K562 (cell line): Measurements from ENCODE around the gene MANBA. TPM values are rescaled to one million over a fixed set of nuclear protein-coding genes. Genes with fewer than 3 reads are reported as not detected.

ENCODE experiments used
- ATAC-seq: fragments of 200-7000 bp; cut with Tn5 transposase; 3 replicates; pipeline ENCODE4 v1.9.1; 2020; ENCODE audit warnings: moderate library complexity
- BruUV-seq: library from RNA; stranded (reverse); fragments of 400-500 nt; replicated peaks from 2 replicates; lab custom pipeline; 2021; lab: Mats Ljungman, UMichigan
- CTCF ChIA-PET: fragments of 300-600 bp; formaldehyde crosslinking; extraction: SDS; loops from one replicate; lab custom pipeline; 2021; ENCODE audit warnings: low intra/inter-chr PET ratio; lab: Yijun Ruan, JAX
- POLR2A ChIA-PET: fragments of 300-600, 350-650 bp; sonication (Branson Sonifier 250); formaldehyde crosslinking; extraction: SDS; loops from one replicate; lab custom pipeline; 2021; ENCODE audit warnings: antibody characterized with exemption, inconsistent platforms; lab: Yijun Ruan, JAX
- DNase-seq, 4 experiments: peaks; one replicate each; pipeline versions ENCODE4 v3.0.0 to v3.0.0-alpha.2; 2011 to 2018; ENCODE audit warnings: low spot score in 3 of 4, mixed read lengths in 3 of 4; ENCODE audit errors: extremely low read depth in 1 of 4
- FAIRE-seq: peaks from 2 replicates; lab custom pipeline; 2011; peaks lifted over from hg19 to GRCh38; lab: Jason Lieb, UNC
- H2AFZ ChIP-seq: 2 replicates; pipeline ENCODE4 v1.6.0; 2011; ENCODE audit warnings: low read depth, low read length, control low read depth, inconsistent platforms
- H3K27ac ChIP-seq: fragments of 200-600 bp; 3 replicates; pipeline ENCODE4 v1.8.0; 2011; ENCODE audit warnings: low read depth, mild to moderate bottlenecking, control low read depth, inconsistent platforms, low read length, moderate library complexity, mixed read lengths; ENCODE audit errors: extremely low read depth
- H3K27me3 ChIP-seq, 2 experiments: fragments of 300-600 bp in 1 of 2; 2 replicates in 1 of 2; 3 replicates in 1 of 2; pipeline versions ENCODE4 v1.6.0 to v1.8.0; 2011; ENCODE audit warnings: inconsistent platforms in 2 of 2, low read length in 2 of 2, mild to moderate bottlenecking in 1 of 2, mixed read lengths in 1 of 2, moderate library complexity in 1 of 2; ENCODE audit not compliant: control insufficient read depth in 2 of 2, insufficient read depth in 2 of 2
- H3K36me3 ChIP-seq: fragments of 300-600 bp; 3 replicates; pipeline ENCODE4 v1.8.0; 2011; ENCODE audit warnings: mild to moderate bottlenecking, low read length, inconsistent platforms; ENCODE audit not compliant: control insufficient read depth, insufficient read depth
- H3K4me1 ChIP-seq, 2 experiments: fragments of 200-600 bp in 1 of 2; replicated peaks in 1 of 2; 2 replicates in 1 of 2; 3 replicates in 1 of 2; pipeline versions ENCODE4 v1.5.1 to v1.8.0; 2011; ENCODE audit warnings: inconsistent platforms in 2 of 2, low read length in 2 of 2, mild to moderate bottlenecking in 1 of 2, mixed read lengths in 1 of 2, moderate library complexity in 1 of 2; ENCODE audit not compliant: control insufficient read depth in 2 of 2, insufficient read depth in 2 of 2
- H3K4me2 ChIP-seq: 2 replicates; pipeline ENCODE4 v1.6.1; 2011; ENCODE audit warnings: low read length, control low read depth, inconsistent platforms, mixed read lengths; ENCODE audit not compliant: insufficient read depth
- H3K4me3 ChIP-seq: fragments of 200-600 bp; sonication (generic), shearing (Covaris generic); 2 replicates; pipeline ENCODE4 v1.5.1; 2016; ENCODE audit warnings: control low read depth, inconsistent platforms
- H3K79me2 ChIP-seq: fragments of 200-600 bp; 3 replicates; pipeline ENCODE4 v1.8.0; 2011; ENCODE audit warnings: low read length, inconsistent platforms; ENCODE audit not compliant: control insufficient read depth, insufficient read depth
- H3K9ac ChIP-seq, 2 experiments: 2 replicates each; pipeline versions ENCODE4 v1.6.0 to v1.6.1; 2011; ENCODE audit warnings: low read depth in 2 of 2, low read length in 2 of 2, control low read depth in 1 of 2, inconsistent platforms in 1 of 2, mild to moderate bottlenecking in 1 of 2, mixed read lengths in 1 of 2; ENCODE audit not compliant: insufficient read depth in 1 of 2
- H3K9me1 ChIP-seq: one replicate; pipeline ENCODE4 v1.6.0; 2011; ENCODE audit warnings: inconsistent platforms, mild to moderate bottlenecking, low read length, moderate library complexity; ENCODE audit not compliant: control insufficient read depth, insufficient read depth
- H3K9me3 ChIP-seq: replicated peaks from 2 replicates; pipeline ENCODE4 v1.5.1; 2011; ENCODE audit warnings: low read depth, low read length, inconsistent platforms; ENCODE audit not compliant: control insufficient read depth, insufficient read depth
- H4K20me1 ChIP-seq: replicated peaks from 2 replicates; pipeline ENCODE4 v1.6.1; 2011; ENCODE audit warnings: low read length, inconsistent platforms, mixed read lengths; ENCODE audit not compliant: control insufficient read depth, insufficient read depth
- ATF7 ChIP-seq: fragments of 450-650 bp; IDR thresholded peaks from 2 replicates; pipeline ENCODE4 v1.7.1; 2014; ENCODE audit warnings: mild to moderate bottlenecking, moderate library complexity
- C11orf30 ChIP-seq: fragments of 450-650 bp; IDR thresholded peaks from 2 replicates; pipeline ENCODE4 v1.6.1; 2016; ENCODE audit warnings: low read depth, mild to moderate bottlenecking
- FOXJ2 ChIP-seq: fragments of 200-800 bp; sonication (Bioruptor generic); IDR thresholded peaks from 2 replicates; pipeline ENCODE4 v1.6.1; 2016; ENCODE audit warnings: missing genetic modification characterization, missing compliant biosample characterization
- MAFF ChIP-seq: IDR thresholded peaks from 2 replicates; pipeline ENCODE4 v1.6.1; 2012; ENCODE audit warnings: low read length, improper control_type of control experiment
- MNT ChIP-seq, 2 experiments: fragments of 450-650 bp; conservative IDR thresholded peaks; 2 replicates each; pipeline ENCODE4 v1.6.1; 2017; ENCODE audit warnings: mild to moderate bottlenecking in 2 of 2, moderate library complexity in 2 of 2
- NFE2 ChIP-seq: IDR thresholded peaks from 2 replicates; pipeline ENCODE4 v1.6.1; 2014; ENCODE audit warnings: antibody characterized with exemption, low read depth
- NFE2L1 ChIP-seq: fragments of 450-650 bp; IDR thresholded peaks from 2 replicates; pipeline ENCODE4 v1.6.1; 2016; ENCODE audit warnings: missing genetic modification characterization, low read depth, mild to moderate bottlenecking, missing compliant biosample characterization, moderate library complexity, borderline replicate concordance
- SIN3B ChIP-seq: fragments of 450-650 bp; IDR thresholded peaks from 2 replicates; pipeline ENCODE4 v1.6.1; 2017; ENCODE audit warnings: low read depth, mild to moderate bottlenecking, moderate library complexity
- SOX6 ChIP-seq: fragments of 450-650 bp; IDR thresholded peaks from 2 replicates; pipeline ENCODE4 v1.6.1; 2014; ENCODE audit warnings: mild to moderate bottlenecking
- SPI1 ChIP-seq: IDR thresholded peaks from 2 replicates; pipeline ENCODE4 v1.6.1; 2011; ENCODE audit warnings: low read depth, low read length, control low read depth, borderline replicate concordance
- TCF7L2 ChIP-seq: fragments of 150-350 bp; IDR thresholded peaks from 2 replicates; pipeline ENCODE4 v1.6.1; 2016; ENCODE audit warnings: low read depth, mild to moderate bottlenecking, low read length, moderate library complexity
- ZNF316 ChIP-seq: fragments of 450-650 bp; IDR thresholded peaks from 2 replicates; pipeline ENCODE4 v1.6.1; 2016
- ZNF586 ChIP-seq: fragments of 450-650 bp; formaldehyde crosslinking; conservative IDR thresholded peaks from 2 replicates; pipeline ENCODE4 v1.4.0; 2020; ENCODE audit warnings: mild to moderate bottlenecking, moderate library complexity
- WGBS: fragments of 100-300 bp; shearing (Covaris generic); methylation state at CpG from one replicate; pipeline ENCODE4 v1.1.6; 2016; ENCODE audit warnings: low coverage, mixed read lengths; ENCODE audit not compliant: insufficient coverage; ENCODE audit errors: missing lambda C conversion rate; 5-methylcytosine and 5-hydroxymethylcytosine counted together
- in situ Hi-C: fragments of 300-500 bp; cut with MboI; formaldehyde crosslinking; loops from 4 replicates; pipeline ENCODE4 v1.15.0; 2018; ENCODE audit warnings: inconsistent platforms, mixed read lengths
- intact Hi-C: fragments of 100-400 bp; cut with micrococcal nuclease; formaldehyde crosslinking; loops from 2 replicates; pipeline ENCODE4 v1.14.2; 2022
- polyA plus RNA-seq, 8 experiments: library from polyadenylated mRNA; depleted of rRNA in 4 of 8; stranded (reverse) in 5 of 8; unstranded in 3 of 8; fragments of >200 nt; fragmentation: Nextera tagmentation in 2 of 8; fragmentation: Illumina TruSeq in 1 of 8; extraction: Ambion mirVana in 2 of 8; extraction: Trizol in 1 of 8; gene quantifications; 2 replicates each; pipeline versions ENCODE4 v1.2.1 to v1.2.3, GENCODE V29; 2011 to 2014; ENCODE audit warnings: inconsistent platforms in 1 of 8, missing spikeins in 1 of 8
- total RNA-seq, 7 experiments: library from RNA; depleted of rRNA in 6 of 7; stranded (reverse); fragments of >200 nt in 6 of 7; fragmentation: Illumina TruSeq in 2 of 7; extraction: Trizol in 2 of 7; gene quantifications; 2 replicates each; pipeline versions ENCODE4 v1.2.1 to v1.2.3, GENCODE V29; 2011 to 2021; ENCODE audit warnings: low replicate concordance in 1 of 7
- TF ChIP-seq, protein P1 (sequence below): fragments of 450-650 bp; IDR thresholded peaks from 2 replicates; pipeline ENCODE4 v1.6.1; 2016; ENCODE audit warnings: mild to moderate bottlenecking
- TF ChIP-seq, protein P2 (sequence below), 2 experiments: fragments of 450-650 bp; IDR thresholded peaks; 2 replicates each; pipeline ENCODE4 v1.6.1; 2018; ENCODE audit warnings: mild to moderate bottlenecking in 2 of 2, low read depth in 1 of 2; ENCODE audit not compliant: partially characterized antibody in 2 of 2

Gene MANBA
- total and polyA plus RNA-seq, 9 of the 15 experiments (the other 6 are each of a cell fraction or from before 2014, with no cell fraction given), result 1.8 to 12.9 (median 7.7) TPM

DNA sequence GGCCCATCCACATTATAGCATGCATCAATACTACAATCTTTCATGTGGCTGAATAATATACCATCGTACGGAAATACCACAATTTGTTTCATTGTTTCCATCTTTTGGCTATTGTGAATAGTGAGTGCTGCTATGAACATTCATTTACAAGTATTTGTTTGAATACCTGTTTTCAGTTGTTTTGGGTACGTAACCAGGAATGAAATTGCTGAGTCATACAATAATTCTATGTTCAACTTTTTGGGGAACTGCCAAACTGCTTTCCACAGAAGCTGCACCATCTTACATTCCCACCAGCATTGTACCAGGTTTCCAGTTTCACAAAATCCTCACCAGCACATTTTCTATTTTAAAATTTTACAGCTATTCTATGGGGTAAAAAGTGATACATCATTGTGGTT is 28.5 kb upstream of the MANBA start:
- FAIRE-seq (peak; percentile 62), ATAC-seq (peak; percentile 11), DNase-seq (peak in 1 of 4 experiments; percentile 47)
- no peaks in the 10 kb centered on the region for H3K27me3 ChIP-seq
- no peak overlapping the region for H3K4me2 ChIP-seq
- POLR2A ChIA-PET, result interaction anchor here (1.1 to 2.3 kb wide), 3 partner anchors 9 to 28 kb away, joined by 3 to 6 read pairs (median 4); partner anchors contain the start of gene MANBA
- intact Hi-C loops, result no loop called here
- H4K20me1 ChIP-seq, result no peaks in the 10 kb centered on the region
- no peaks in the 10 kb centered on the region for H3K9me1 ChIP-seq
- H3K4me3 ChIP-seq, result no peak overlapping the region
- peaks cover 25% of the 10 kb centered on the region for H3K36me3 ChIP-seq
- no peak overlapping the region for H3K9ac ChIP-seq
- in situ Hi-C loops, result no loop called here
- CTCF ChIA-PET, result no interaction called here
- no peaks in the 10 kb centered on the region for H3K9me3 ChIP-seq
- no peaks in the 10 kb centered on the region; a peak in 2 of 5 replicates for H3K4me1 ChIP-seq
- WGBS, result 74% methylated on average over 3 of the region's 3 CpGs
- no peak overlapping the region for H2AFZ ChIP-seq
- no peaks in the 10 kb centered on the region; the same call in 2 of the 3 replicates for H3K79me2 ChIP-seq
- H3K27ac ChIP-seq, result peak overlapping the region; percentile 18; the same call in 1 of the 3 replicates
- BruUV-seq, result no TSS peak
- TF ChIP-seq ZNF586 (CRISPR knock-in tag), result no peak
- TF ChIP-seq, protein P1, sequence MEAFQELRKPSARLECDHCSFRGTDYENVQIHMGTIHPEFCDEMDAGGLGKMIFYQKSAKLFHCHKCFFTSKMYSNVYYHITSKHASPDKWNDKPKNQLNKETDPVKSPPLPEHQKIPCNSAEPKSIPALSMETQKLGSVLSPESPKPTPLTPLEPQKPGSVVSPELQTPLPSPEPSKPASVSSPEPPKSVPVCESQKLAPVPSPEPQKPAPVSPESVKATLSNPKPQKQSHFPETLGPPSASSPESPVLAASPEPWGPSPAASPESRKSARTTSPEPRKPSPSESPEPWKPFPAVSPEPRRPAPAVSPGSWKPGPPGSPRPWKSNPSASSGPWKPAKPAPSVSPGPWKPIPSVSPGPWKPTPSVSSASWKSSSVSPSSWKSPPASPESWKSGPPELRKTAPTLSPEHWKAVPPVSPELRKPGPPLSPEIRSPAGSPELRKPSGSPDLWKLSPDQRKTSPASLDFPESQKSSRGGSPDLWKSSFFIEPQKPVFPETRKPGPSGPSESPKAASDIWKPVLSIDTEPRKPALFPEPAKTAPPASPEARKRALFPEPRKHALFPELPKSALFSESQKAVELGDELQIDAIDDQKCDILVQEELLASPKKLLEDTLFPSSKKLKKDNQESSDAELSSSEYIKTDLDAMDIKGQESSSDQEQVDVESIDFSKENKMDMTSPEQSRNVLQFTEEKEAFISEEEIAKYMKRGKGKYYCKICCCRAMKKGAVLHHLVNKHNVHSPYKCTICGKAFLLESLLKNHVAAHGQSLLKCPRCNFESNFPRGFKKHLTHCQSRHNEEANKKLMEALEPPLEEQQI, result peak; percentile 47; the same call in 1 of the 2 replicates
- TF ChIP-seq FOXJ2 (tag), result peak; percentile 90
- peak; percentile 90 for TF ChIP-seq NFE2L1 (tag)
- TF ChIP-seq C11orf30, result peak; percentile 97
- peak; percentile 98 for TF ChIP-seq MAFF
- peak; percentile 16; the same call in 1 of the 2 replicates for TF ChIP-seq ATF7
- 0 out of 2 replicates have a peak, but pooled peaks have one; percentile 20 for TF ChIP-seq SOX6
- TF ChIP-seq, protein P2, sequence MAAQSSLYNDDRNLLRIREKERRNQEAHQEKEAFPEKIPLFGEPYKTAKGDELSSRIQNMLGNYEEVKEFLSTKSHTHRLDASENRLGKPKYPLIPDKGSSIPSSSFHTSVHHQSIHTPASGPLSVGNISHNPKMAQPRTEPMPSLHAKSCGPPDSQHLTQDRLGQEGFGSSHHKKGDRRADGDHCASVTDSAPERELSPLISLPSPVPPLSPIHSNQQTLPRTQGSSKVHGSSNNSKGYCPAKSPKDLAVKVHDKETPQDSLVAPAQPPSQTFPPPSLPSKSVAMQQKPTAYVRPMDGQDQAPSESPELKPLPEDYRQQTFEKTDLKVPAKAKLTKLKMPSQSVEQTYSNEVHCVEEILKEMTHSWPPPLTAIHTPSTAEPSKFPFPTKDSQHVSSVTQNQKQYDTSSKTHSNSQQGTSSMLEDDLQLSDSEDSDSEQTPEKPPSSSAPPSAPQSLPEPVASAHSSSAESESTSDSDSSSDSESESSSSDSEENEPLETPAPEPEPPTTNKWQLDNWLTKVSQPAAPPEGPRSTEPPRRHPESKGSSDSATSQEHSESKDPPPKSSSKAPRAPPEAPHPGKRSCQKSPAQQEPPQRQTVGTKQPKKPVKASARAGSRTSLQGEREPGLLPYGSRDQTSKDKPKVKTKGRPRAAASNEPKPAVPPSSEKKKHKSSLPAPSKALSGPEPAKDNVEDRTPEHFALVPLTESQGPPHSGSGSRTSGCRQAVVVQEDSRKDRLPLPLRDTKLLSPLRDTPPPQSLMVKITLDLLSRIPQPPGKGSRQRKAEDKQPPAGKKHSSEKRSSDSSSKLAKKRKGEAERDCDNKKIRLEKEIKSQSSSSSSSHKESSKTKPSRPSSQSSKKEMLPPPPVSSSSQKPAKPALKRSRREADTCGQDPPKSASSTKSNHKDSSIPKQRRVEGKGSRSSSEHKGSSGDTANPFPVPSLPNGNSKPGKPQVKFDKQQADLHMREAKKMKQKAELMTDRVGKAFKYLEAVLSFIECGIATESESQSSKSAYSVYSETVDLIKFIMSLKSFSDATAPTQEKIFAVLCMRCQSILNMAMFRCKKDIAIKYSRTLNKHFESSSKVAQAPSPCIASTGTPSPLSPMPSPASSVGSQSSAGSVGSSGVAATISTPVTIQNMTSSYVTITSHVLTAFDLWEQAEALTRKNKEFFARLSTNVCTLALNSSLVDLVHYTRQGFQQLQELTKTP (IDR thresholded peaks at IDR 0.05; ENCODE audit: low read depth in 1 of 2, partially characterized antibody in 2 of 2), result peak in 1 of 2 experiments; percentile 24
- TF ChIP-seq MNT (conservative IDR thresholded peaks at IDR 0.05), result 0 out of 4 replicates have a peak, but pooled peaks of 1 of the 2 experiments have one; percentile 14
- no peak for TF ChIP-seq TCF7L2
- TF ChIP-seq SPI1, result peak; percentile 21; the same call in 1 of the 2 replicates
- TF ChIP-seq ZNF316, result peak; percentile 99
- TF ChIP-seq NFE2, result peak; percentile 92
- TF ChIP-seq SIN3B, result no peak
